ENCODE measurements around the gene FNDC3B.
"Not testable (repeated sequence)": the region's sequence is repeated elsewhere in the genome, so short reads cannot be mapped to it uniquely, and the experiment has no call there.

Gene FNDC3B

DNA sequence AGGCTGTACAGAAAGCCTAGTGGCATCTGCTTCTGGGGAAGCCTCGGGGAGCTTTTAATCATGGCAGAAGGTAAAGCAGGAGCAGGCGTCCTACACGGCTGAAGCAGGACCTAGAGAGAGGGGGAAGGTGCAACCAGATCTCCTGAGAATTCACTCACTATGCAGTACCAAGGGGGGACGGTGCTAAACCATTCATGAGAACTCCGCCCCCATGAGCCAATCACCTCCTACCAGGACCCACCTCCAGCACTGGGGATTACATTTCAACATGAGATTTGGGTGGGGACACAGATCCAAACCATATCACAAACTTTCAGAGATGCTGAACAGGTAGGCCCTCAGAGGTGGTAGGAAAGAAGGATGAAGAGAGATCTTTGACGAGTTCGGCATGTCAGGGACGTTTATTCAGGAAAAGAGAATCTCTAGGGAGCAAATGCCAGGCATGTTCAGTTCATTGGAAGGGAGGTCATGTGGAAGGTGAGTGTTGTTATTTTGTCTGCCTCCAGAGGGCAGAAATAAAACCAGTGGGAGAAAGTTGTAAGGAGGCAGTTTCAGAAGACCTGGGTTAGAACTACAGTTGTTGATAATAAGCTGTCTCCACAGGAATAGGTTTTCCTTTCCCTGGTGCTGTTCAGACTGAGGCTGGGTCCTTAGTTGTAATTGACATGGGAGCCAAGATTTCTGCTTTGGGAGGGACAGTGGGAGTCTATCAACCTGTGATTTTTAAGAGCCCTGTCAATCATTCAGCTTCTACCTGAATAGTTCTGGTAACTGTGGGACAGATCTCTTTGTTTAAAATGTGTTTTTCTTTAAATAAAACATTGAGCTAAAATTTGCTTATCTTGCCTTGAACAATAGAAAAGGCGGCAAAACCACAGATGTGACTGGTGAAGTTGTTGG lies 4.3 kb upstream of the FNDC3B start:
- DNase-seq = peak; percentile 71

DNA sequence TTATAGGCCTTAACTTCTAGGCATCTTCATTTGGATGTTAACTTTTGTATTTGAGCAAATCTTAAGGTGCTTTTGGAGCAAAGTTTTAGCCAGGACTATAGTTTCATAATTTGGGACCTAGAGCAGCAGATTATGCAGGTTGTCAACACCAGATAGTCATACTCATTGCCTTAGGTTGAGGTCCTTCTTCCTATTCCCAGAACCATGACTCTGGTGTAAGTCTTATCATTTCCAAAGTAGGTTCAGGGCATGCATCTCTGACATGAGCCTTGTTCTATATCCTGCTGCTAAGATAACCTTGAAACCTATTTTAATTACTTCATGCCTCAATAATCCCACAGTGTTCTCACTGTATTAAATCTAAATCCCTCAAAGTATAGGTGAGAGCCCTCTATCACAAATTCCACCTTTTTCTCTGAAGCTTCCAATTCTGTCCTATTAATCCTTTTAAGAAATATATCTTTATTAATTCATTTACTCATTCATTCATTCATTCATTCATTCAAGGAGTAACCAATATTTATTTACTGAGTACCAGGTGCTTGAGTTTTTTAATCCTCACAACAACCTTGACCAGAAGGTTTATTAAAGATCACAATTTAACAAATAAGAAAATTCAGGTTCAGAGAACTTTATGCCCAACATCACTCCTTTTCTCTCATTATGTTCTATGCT lies 2.7 kb upstream of the FNDC3B start:
- DNase-seq = peak; percentile 42

DNA sequence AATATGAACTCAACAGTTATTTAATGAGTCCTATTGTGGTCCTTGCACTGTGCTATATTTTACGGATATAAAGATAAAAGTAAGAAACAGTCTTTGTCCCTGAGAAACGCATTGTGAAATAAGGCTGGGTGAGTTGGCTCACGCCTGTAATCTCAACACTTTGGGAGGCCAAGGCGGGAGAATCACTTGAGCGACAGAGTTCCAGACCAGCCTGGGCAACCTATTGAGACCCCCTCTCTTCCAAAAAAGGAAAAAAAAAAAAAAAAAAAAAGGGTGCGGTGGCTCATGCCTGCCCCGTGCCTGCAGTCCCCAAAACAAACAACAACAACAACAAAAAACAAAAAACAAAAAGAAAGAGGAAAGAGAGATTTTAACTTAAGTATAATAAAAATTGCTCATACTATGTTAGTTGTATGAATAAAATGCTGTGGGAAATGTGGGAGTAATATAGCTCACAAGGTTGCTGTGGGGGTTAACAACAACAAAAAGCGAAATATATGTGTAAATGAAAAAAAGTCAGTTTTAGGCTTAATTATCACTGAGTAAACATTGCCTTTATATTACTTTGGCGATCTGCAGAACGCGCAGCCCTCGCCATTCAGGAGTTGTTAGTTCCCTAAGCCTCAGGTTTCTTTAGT lies 461 bp upstream of the FNDC3B start:
- peak; percentile 42 for DNase-seq

- DNase-seq = peak; percentile 70
These were observed 951 bp downstream of the FNDC3B start for GRCh38 chr3:172040078-172040980.

DNA sequence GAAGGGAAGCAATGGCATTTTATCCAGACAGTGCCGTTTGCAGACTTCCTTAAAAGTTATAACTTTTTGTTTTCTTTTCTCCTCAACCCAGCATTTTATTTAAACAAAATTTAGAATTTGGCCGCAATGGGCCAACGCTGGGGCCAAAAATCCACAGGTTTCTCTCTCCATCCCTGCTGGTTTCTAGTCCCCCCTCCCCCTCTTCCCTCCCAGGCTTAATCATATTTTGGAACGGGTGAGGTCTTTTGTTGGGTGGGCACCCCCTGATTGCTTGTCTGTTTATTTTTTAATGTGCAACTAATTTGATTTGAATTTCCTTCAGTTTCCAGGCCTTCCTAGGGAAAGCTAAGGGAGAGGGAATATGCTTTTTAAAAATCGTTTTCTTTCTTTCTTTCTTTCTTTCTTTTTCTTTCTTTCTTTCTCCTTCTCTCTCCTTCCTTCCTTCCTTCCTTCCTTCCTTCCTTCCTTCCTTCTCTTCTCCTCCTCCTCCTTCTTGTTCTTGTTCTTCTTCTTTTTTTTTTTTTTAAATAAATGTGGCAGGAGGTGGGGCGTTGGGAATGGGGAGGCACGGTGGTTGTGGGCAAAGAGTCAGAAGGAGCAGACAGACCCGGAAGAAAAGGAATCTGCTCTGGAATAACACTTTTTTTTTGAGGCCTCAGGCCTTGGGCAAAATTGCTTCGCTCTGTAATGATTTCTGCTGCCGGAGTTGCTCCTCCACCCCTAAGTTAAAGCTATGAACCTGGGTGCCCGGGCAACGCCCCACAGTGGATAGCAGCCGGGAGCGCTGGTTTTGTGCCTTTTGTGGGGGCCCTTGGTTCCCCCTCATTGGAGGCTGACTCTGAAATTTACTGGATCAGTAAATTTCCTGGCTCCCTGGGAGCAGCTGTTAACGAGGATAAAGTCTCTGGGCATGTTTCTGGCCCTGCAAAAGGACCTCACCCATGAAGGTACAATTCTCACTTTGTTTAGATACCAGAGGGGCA lies 1.9 kb downstream of the FNDC3B start:
- DNase-seq = peak; percentile 44

DNA sequence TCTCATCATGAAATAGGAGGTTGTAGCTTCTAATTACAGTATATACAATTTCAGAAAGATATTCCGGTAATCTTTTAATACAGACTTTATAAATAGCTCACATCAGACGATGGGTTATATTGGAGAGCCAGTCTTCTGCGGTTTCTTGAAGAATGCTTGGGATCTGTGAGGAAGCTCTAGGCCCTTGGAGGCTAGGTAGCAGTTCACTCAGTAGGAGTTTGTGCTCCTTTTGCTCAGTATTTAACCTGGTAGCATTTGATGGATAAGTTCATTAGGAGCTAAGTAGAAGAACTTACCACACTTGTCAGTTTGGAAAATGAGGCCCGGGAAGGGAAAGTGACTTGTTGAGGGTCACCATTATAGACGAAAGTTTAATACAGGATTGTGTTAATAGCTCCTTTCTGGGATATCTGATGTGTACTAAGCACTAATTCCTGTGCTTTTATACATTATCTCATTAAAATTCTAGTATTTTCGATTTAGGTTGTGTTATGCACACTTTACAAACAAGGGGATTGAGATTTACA lies 2.8 kb downstream of the FNDC3B start:
- no peak for DNase-seq

DNA sequence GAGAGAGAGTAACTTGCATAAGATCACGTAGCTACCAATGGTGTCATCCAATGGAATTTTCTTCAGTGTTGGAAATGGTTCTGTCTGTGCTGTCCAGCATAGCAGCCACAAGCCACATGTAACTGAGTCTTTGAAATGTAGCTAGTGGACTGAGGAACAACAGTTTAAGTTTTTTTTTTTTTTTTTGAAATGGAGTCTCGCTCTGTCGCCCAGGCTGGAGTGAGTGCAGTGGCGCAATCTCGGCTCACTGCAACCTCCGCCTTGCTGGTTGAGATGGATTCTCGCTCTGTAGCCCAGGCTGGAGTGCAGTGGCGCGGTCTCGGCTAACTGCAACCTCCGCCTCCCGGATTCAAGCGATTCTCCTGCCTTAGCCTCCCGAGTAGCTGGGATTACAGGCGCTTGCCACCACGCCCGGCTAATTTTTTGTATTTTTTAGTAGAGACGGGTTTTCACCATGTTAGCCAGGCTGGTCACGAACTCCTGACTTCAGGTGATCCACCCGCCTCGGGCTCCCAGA lies 3.3 kb downstream of the FNDC3B start:
- not testable (repeated sequence) for DNase-seq

GRCh38 chr3:172043233-172043632 lies 3.9 kb downstream of the FNDC3B start:
- no peak for DNase-seq

DNA sequence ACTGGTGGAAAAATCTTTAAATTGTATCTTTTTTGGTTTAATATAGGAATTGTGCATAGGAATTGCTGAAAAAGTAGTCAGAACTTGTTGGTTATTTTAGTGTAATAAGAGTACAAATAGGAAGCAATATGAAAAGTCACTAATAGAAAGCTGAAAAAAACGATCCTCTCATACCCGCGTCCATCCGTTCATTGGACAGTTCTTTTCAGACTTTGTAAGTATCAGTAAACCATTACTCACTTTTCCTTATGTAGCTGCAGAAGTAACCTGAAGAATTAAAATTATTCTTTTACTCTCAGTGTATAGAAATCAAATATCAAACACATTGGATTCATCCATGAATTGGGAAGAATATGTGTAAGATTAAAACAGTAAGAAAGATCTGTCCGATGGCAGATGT lies 4.4 kb downstream of the FNDC3B start:
- no peak for DNase-seq

DNA sequence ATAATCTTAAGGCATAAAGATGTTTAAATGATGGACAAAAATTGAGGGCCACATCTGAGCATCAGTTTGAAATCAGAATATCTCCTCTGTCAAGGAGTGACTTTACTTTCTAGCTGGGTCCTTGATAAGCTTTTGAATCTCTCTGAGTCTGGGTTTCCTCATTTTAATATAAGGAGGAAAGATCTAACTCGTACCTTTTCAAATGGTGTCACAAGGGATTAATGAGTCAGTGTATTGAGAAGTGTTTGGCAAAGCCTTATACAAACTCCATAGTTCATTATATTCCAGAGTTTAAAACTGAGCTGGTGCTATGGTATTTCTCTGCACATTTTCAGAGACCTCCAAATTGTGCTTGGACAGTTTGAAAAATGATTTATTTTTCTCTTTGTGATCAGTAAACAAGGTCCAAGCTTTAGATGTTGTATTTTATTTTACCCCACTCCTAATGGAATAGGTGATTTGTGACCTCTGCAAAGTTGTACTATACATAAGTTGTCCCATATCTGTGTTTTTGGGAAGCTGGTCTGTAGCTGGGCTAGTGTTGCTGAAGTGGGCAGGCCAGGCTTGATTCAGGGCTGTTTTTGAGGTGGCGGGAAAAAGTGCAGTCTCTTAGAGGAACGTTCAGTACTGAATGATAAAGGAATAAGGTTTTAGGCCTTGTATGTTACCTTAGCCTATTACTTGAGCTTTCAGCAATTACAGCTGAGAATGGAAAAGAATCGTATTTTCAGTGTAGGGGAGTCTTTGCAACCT lies 5.6 kb downstream of the FNDC3B start:
- no peak for DNase-seq

DNA sequence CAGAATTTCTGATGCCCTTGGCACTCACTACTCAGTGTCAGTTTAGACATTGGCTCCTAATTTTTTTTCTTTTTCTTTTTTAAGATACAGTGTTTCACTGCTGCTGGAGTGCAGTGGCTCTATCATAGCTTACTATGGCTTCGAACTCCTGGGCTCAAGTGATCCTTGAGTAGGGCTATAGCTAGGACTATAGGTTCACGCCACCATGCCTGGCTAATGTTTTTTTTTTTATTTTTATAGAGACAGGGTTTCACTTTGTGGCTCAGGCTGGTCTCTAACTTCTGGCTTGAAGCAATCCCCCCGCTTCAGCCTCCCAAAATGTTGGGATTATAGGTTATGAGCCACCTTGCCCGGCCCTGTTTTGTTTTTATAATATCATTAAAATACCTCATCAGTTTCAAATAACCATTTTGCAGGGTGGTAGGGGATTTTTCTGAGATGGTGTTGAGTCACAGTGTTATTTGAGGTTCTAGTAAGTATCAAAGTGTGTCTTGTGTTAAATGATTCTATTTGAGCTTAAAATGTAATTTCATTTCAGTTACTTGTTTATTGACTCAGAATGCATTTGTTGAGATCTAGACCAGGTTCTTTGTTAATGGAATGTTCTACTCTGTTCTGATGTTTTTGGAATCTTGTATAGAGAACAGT lies 7.0 kb downstream of the FNDC3B start:
- DNase-seq = no peak

DNA sequence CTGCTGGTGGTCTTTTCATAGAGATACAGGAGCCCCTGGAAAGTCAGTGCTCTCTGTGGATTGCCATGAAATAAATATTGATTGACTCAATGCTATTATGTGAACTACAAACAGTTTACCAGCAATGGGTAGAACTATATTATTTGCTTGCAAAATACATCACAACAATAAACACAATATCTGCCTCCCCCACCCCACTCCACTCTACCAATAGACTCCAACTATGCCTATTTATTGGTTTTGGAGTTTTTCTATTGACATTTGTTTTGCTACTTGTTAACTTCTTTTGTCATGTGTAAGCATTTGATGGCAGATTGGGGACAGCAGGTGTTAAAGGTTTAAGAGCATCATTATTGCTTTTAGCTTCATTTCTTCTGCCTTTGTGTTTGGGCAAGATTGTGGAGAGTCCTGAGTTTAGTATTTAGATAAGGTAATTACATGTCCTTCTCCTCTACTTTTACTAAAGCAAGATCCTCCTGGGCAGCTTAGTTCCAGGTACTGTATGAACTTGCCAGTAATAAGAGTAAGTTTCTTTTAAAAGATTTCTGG lies 8.3 kb downstream of the FNDC3B start:
- no peak for DNase-seq

DNA sequence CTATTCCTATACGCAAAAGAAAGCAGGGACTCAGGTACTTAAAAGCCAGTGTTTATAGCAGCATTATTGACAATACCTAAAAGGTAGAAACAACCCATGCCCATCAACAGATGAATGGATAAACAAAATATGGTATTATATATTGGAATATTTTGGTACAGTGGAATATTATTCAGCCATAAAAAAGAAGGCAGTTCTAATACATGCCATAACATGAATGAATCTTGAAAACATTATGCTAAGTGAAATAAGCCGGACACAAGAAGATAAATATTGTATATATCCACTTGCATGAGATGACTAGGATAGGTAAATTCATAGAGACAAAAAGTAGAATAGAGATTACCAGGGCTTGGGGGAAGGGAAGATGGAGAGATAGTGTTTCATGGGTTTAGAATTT lies 9.2 kb downstream of the FNDC3B start:
- DNase-seq = no peak

GRCh38 chr3:172051310-172051956 lies 12.1 kb downstream of the FNDC3B start:
- DNase-seq = no peak

DNA sequence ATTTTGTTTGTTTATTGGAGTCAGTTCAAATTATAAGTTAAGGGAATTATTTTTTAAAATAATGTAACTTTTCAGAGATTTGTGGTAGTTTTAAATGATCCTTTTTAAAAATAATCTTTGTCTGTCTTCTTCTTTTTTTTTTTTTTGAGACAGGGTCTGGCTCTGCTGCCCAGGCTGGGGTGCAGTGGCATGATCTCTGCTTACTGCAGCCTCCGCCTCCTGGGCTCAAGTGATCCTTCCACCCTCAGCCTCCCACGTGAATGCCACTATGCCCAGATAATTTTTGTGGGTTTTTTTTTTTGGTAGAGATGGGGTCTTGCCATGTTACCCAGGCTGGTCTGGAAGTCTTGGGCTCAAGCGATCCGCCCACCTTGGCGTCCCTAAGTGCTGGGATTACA lies 12.6 kb downstream of the FNDC3B start:
- no peak for DNase-seq

DNA sequence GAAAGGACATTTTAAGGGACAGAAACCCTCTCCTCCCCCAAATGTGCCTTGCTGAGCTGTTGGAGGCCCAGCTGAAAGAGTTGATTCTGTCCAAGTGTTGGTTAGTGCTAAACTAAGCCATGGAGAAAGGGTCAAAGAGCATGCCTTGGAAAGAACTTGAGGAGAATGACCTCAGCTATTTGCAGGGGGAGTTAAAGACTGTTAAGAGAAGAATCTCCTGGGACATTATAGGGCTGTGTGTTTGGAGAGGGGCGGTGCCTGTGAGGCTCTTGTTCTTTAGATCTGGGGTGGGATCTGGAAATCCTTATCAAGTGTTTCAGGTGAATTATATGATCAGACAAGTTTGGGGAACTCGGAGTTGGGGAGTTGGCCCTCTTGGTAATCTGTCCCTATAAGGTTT lies 13.0 kb downstream of the FNDC3B start:
- no peak for DNase-seq

DNA sequence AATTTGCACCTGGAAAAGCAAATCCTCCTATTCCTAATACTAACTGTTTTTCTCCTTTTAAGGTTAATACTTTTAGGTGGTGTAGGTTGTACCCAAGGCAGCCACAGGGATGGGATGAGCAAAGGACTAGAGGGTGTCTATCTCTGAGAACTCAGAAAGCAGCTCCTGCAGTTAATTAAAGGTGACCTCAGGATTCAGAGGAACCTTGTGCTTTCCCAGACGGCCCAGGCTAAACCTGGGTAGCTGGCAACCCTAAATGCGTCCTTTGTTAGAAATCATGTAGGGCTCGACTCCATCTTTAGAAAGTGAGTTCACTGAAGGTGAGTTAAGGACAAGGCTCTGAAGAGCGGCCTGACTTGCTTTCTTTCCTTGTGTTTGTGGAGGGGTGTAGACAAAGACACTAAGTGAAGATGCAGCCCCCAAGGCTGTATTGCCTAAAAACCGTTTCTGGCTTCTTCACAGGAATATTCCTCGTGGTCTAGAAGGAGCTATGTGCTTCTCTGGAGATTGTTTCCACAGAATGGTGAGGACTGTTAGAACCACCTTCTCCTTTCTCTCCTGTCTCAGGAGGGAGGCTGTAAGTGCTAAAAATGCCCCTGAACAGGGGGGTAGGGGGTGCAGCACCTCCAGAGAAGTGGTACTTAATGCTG lies 14.9 kb downstream of the FNDC3B start:
- DNase-seq = no peak

DNA sequence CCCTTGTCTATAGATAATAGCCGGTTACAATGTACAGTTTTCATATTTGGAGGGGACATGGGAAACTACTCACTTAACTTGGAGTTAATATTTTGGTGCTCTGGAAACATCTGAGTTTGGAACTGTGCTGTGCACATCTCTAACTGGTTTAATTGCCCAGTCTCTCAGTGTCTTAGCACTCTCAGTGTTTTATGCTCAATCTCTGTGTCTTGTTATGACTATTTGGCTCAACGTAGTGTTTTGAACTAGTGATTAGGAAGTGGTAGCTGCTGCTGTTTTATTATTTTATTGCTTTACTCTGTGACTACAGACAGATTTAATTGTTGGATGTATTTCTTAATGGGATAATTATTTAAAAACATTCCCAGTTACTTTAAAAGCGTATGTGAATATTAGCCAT lies 17.0 kb downstream of the FNDC3B start:
- DNase-seq = no peak
